Activated T-helper 1 cell treated with Interleukin-2 at 50 U/mL for 16 hours (primary cell): ENCODE measurements around the gene NUDT3.

Source experiments
- DNase-seq: peaks from one replicate; pipeline ENCODE4 v3.0.0-alpha.2; 2020; ENCODE audit warnings: low read depth

NUDT3 gene

GRCh38 chr6:34238585-34239499 lies 153.6 kb downstream of the NUDT3 start:
- no peak for DNase-seq

GRCh38 chr6:34237722-34238584 lies 154.5 kb downstream of the NUDT3 start:
- peak; percentile 68 for DNase-seq

GRCh38 chr6:34237316-34237721 lies 155.2 kb downstream of the NUDT3 start:
- no peak for DNase-seq

GRCh38 chr6:34236443-34237315 lies 155.8 kb downstream of the NUDT3 start, which contains the start of gene HMGA1:
Gene HMGA1, plus strand, starts transcription at chr6:34236873. Its CDS starts 3,908 bp downstream, at chr6:34240781.
- peak; percentile 83 for DNase-seq

GRCh38 chr6:34236131-34236442 lies 156.4 kb downstream of the NUDT3 start:
- peak; percentile 35 for DNase-seq

- peak; percentile 54 for DNase-seq
Measured at GRCh38 chr6:34235307-34236130, 156.9 kb downstream of the NUDT3 start.

GRCh38 chr6:34234667-34235306 lies 157.7 kb downstream of the NUDT3 start:
- no peak for DNase-seq

GRCh38 chr6:34233867-34234266 lies 158.6 kb downstream of the NUDT3 start:
- DNase-seq, result no peak

- no peak for DNase-seq
Measured at GRCh38 chr6:34232901-34233300, 159.6 kb downstream of the NUDT3 start.

GRCh38 chr6:34231566-34232336 lies 160.7 kb downstream of the NUDT3 start:
- no peak for DNase-seq

- no peak for DNase-seq
Measured at GRCh38 chr6:34230653-34231371, 161.7 kb downstream of the NUDT3 start.

- no peak for DNase-seq
Measured at GRCh38 chr6:34229877-34230276, 162.6 kb downstream of the NUDT3 start.
